Esophagus muscularis mucosa (tissue), 4 donors: ENCODE data around the gene PTPRD. TPM values are rescaled to one million over a fixed set of nuclear protein-coding genes. Genes with fewer than 3 reads are reported as not detected.

Experiments used
- DNase-seq: peaks from one replicate; pipeline ENCODE4 v3.0.0-alpha.2; 2017; ENCODE audit errors: extremely low spot score
- H3K27ac ChIP-seq, 4 donors: fragments of 200-600 bp; sonication (generic); replicated peaks in 1 of 4; 1 replicate in 3 of 4; 2 replicates in 1 of 4; pipeline ENCODE4 v1.5.1; 2016 to 2019; ENCODE audit warnings: mild to moderate bottlenecking in 1 of 4
- H3K27me3 ChIP-seq, 4 donors: fragments of 200-600 bp; sonication (generic); one replicate each; pipeline versions ENCODE4 v1.5.1 to v1.6.0; 2016 to 2019
- H3K36me3 ChIP-seq, 4 donors: fragments of 200-600 bp; sonication (generic); one replicate each; pipeline ENCODE4 v1.5.1; 2016 to 2019
- H3K4me1 ChIP-seq, 4 donors: fragments of 200-600 bp; sonication (generic); one replicate each; pipeline ENCODE4 v1.5.1; 2016 to 2019
- H3K4me3 ChIP-seq, 4 donors: fragments of 200-600 bp; sonication (generic); 1 replicate in 2 of 4; 2 replicates in 2 of 4; pipeline ENCODE4 v1.5.1; 2016 to 2019; ENCODE audit warnings: mild to moderate bottlenecking in 4 of 4, moderate library complexity in 1 of 4
- H3K9me3 ChIP-seq, 4 donors: fragments of 200-600 bp; sonication (generic); 1 replicate in 3 of 4; 2 replicates in 1 of 4; pipeline ENCODE4 v1.5.1; 2016 to 2019
- EP300 ChIP-seq: sonication (generic); formaldehyde crosslinking; IDR thresholded peaks from one replicate; pipeline ENCODE4 v1.6.1; 2017; ENCODE audit warnings: antibody characterized with exemption
- POLR2A ChIP-seq: fragments of 450-650 bp; IDR thresholded peaks from one replicate; pipeline ENCODE4 v1.6.1; 2017; ENCODE audit warnings: antibody characterized with exemption, moderate library complexity, mild to moderate bottlenecking, low read depth
- POLR2AphosphoS5 ChIP-seq, 2 donors: sonication (generic); formaldehyde crosslinking; IDR thresholded peaks; one replicate each; pipeline ENCODE4 v1.6.1; 2017; ENCODE audit warnings: antibody characterized with exemption in 2 of 2
- WGBS: methylation state at CpG from one replicate; pipeline ENCODE4 v1.1.5; 2018; 5-methylcytosine and 5-hydroxymethylcytosine counted together
- intact Hi-C: fragments of 100-400 bp; cut with DNase I; formaldehyde crosslinking; loops from one replicate; pipeline ENCODE4 v1.15.1; 2023
- total RNA-seq, 4 donors: library from RNA; depleted of rRNA; stranded (reverse); fragments of >200 nt; gene quantifications; one replicate each; pipeline versions ENCODE4 v1.1.0 to v1.2.1, GENCODE V29; 2016
- TF ChIP-seq, protein P1 (sequence below), 3 experiments: fragments of 200-600 bp in 2 of 3; fragments of 450-650 bp in 1 of 3; sonication (generic) in 2 of 3; IDR thresholded peaks; one replicate each; pipeline ENCODE4 v1.5.1; 2017 to 2019; ENCODE audit warnings: antibody characterized with exemption in 3 of 3, mild to moderate bottlenecking in 2 of 3, moderate library complexity in 1 of 3

Gene PTPRD
- total RNA-seq, 4 donors from 2014 or later, result 4.1 to 6.6 (median 5.0) TPM

DNA sequence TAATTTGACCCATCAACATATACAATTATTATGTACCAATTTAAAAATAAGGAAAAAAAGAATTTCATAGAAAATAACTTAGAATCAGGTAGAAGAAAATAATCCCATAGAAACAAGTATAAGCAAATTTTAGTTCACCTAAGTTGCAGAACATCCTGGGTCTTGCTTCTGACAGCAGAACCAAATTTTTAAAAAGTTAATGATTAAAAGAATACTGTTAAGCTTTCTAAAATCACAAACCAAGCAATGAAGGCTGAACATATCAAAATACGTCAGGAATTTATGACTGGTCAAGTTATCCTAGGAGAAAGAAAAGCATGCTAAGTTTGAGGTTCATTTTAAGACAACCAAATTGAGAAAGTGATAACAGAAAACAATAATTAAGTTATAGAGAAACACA is 650.9 kb downstream of the PTPRD start:
- Histone ChIP-seq H3K36me3 (no peaks in the 10 kb centered on the region), H3K27me3 (no peaks in the 10 kb centered on the region), H3K4me3 (no peak overlapping the region), H3K9me3 (no peaks in the 10 kb centered on the region), H3K4me1 (no peaks in the 10 kb centered on the region), H3K27ac (no peak overlapping the region)
- TF ChIP-seq EP300 (no peak), POLR2A (no peak), POLR2AphosphoS5 (IDR thresholded peaks at IDR 0.05) (no peak)
- TF ChIP-seq, protein P1, sequence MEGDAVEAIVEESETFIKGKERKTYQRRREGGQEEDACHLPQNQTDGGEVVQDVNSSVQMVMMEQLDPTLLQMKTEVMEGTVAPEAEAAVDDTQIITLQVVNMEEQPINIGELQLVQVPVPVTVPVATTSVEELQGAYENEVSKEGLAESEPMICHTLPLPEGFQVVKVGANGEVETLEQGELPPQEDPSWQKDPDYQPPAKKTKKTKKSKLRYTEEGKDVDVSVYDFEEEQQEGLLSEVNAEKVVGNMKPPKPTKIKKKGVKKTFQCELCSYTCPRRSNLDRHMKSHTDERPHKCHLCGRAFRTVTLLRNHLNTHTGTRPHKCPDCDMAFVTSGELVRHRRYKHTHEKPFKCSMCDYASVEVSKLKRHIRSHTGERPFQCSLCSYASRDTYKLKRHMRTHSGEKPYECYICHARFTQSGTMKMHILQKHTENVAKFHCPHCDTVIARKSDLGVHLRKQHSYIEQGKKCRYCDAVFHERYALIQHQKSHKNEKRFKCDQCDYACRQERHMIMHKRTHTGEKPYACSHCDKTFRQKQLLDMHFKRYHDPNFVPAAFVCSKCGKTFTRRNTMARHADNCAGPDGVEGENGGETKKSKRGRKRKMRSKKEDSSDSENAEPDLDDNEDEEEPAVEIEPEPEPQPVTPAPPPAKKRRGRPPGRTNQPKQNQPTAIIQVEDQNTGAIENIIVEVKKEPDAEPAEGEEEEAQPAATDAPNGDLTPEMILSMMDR (IDR thresholded peaks at IDR 0.05), result no peak
- 38% methylated on average over 1 of the region's 1 CpG for WGBS
- intact Hi-C loops, result no loop called here
- DNase-seq, result no peak

DNA sequence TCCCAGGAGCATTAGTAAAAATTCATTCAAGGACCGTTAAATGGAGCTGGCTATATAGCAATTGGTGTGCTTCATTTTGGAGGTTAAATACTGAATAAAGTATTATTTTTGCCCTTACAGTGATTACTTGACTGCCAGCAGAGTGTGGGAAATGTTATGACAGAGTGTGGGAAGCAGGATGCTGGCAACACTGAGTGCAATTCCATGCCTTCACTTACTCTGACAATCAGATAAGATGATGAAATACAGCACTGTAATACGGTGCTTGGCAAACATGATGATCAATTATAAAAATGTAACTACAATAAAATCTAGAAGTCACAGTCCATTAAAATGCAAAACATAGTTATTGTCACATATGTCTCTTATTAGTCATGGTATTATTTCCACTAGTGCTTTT is 651.3 kb downstream of the PTPRD start:
- Histone ChIP-seq H3K9me3 (no peaks in the 10 kb centered on the region), H3K4me3 (no peak overlapping the region), H3K27ac (no peak overlapping the region), H3K4me1 (no peaks in the 10 kb centered on the region), H3K36me3 (no peaks in the 10 kb centered on the region), H3K27me3 (no peaks in the 10 kb centered on the region)
- DNase-seq, result no peak
- intact Hi-C loops, result no loop called here
- 3% methylated on average over 2 of the region's 2 CpGs for WGBS
- TF ChIP-seq EP300, result no peak
- no peak for TF ChIP-seq POLR2AphosphoS5 (IDR thresholded peaks at IDR 0.05)
- TF ChIP-seq, protein P1 (IDR thresholded peaks at IDR 0.05), result no peak
- no peak for TF ChIP-seq POLR2A

DNA sequence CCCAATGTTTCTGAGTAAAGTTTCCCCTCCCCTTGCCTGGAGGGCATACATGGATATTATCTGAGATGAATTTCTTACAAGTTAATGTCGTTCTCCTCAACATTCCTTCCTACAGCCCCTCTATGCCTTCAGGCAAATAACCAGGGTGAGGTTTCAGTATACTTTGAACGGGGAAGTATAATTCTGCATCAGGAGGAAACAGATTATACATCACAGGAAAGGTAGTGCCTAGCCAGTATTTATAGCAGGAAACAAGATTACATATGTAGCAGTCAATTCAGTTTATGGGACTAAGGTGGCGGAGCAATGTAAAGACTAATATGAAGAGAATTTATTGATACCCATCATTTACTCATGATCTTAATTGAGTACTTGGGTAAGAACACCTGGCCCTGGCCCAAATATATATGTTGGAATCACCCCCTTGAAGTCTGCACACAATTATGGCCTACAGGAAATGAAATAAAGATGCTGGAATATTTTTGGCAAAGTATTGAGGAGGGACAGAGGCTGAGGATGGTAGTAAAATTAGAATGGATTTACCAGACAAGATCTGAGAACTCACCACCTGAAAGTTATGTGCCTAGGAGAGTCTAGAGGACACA is 661.1 kb downstream of the PTPRD start:
- H3K4me3 ChIP-seq, result no peak overlapping the region
- 71% methylated on average over 3 of the region's 3 CpGs for WGBS

DNA sequence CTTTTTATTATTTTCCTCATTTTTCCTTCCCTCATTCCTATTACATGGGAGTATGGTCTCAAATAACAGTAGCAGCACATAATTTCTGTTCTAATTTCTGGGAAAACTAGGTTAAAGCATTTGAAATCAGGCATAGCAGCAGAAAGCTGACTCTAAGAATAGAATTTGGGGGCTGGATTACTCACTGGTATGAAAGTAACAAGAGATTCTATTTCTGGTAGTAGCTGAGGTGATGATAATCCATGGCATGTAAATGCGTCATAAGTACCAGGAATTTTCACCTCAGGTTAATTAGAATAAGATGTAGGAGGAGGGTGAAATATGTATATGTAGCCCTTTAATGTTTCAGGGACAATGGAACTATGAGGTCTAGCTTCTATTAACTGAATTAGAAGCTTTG is 662.0 kb downstream of the PTPRD start:
- Histone ChIP-seq H3K36me3 (no peaks in the 10 kb centered on the region), H3K27ac (no peak overlapping the region), H3K4me1 (peaks cover 0 to 7% (median 0%) of the 10 kb centered on the region in 4 donors), H3K9me3 (no peaks in the 10 kb centered on the region), H3K4me3 (no peak overlapping the region), H3K27me3 (no peaks in the 10 kb centered on the region)
- TF ChIP-seq EP300, result no peak
- TF ChIP-seq, protein P1 (IDR thresholded peaks at IDR 0.05), result no peak
- TF ChIP-seq POLR2A, result no peak
- no peak for TF ChIP-seq POLR2AphosphoS5 (IDR thresholded peaks at IDR 0.05)
- intact Hi-C loops, result no loop called here
- WGBS, result 58% methylated on average over 1 of the region's 1 CpG
- DNase-seq, result no peak

More for the DNA sequence above, 661.1 kb downstream of the PTPRD start:
- Histone ChIP-seq H3K27ac (no peak overlapping the region), H3K27me3 (no peaks in the 10 kb centered on the region), H3K9me3 (no peaks in the 10 kb centered on the region), H3K4me1 (peaks cover 0 to 7% (median 0%) of the 10 kb centered on the region in 4 donors), H3K36me3 (no peaks in the 10 kb centered on the region)
- intact Hi-C loops, result no loop called here
- TF ChIP-seq, protein P1 (IDR thresholded peaks at IDR 0.05), result no peak
- no peak for TF ChIP-seq POLR2A
- no peak for TF ChIP-seq POLR2AphosphoS5 (IDR thresholded peaks at IDR 0.05)
- TF ChIP-seq EP300, result no peak
- no peak for DNase-seq

DNA sequence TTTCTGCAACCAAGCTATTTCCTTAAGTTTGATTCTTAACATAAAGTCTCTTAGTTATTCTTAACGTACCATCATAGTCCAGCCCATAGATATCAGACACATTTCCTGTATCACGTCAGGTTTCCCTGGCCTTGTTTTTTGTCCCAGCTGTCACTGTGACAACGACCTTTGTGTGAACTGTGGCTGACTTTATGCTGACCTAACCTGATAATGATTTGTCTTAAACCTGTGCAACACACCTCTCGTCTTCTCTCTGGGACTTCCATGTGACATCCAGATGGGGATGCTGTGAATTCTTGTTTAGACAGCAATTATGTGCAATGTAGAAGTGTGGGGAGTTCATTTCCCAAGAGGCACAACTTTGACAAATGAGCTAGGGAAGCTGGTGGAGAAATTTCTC is 662.8 kb downstream of the PTPRD start:
- intact Hi-C loops, result no loop called here

More for the DNA sequence above, 662.8 kb downstream of the PTPRD start:
- TF ChIP-seq, protein P1 (IDR thresholded peaks at IDR 0.05), result no peak
- TF ChIP-seq POLR2AphosphoS5 (IDR thresholded peaks at IDR 0.05), result no peak
- TF ChIP-seq EP300, result no peak
- TF ChIP-seq POLR2A, result no peak
- DNase-seq, result no peak
- WGBS, result 45% methylated on average over 4 of the region's 4 CpGs
- Histone ChIP-seq H3K4me3 (no peak overlapping the region), H3K27me3 (no peaks in the 10 kb centered on the region), H3K36me3 (no peaks in the 10 kb centered on the region), H3K4me1 (peaks cover 0 to 7% (median 0%) of the 10 kb centered on the region in 4 donors), H3K27ac (no peak overlapping the region), H3K9me3 (no peaks in the 10 kb centered on the region)
